GM12878 (cell line): ENCODE data around the gene ANP32E. TPM values are rescaled to one million over a fixed set of nuclear protein-coding genes. Genes with fewer than 3 reads are reported as not detected.

Experiments
- ATAC-seq: fragments of 200-7000 bp; cut with Tn5 transposase; 3 replicates; pipeline ENCODE4 v1.9.1; 2020; ENCODE audit warnings: mild to moderate bottlenecking, moderate library complexity
- BruUV-seq: library from RNA; stranded (reverse); fragments of 400-500 nt; replicated peaks from 2 replicates; lab custom pipeline; 2021; lab: Mats Ljungman, UMichigan
- CTCF ChIA-PET: fragments of 300-600 bp; sonication (Branson Sonifier 250); formaldehyde crosslinking; extraction: SDS; loops from one replicate; lab custom pipeline; 2021; ENCODE audit warnings: inconsistent platforms; lab: Yijun Ruan, JAX
- POLR2A ChIA-PET: fragments of 350-600 bp; formaldehyde crosslinking; extraction: SDS; loops from one replicate; lab custom pipeline; 2021; ENCODE audit warnings: inconsistent platforms; lab: Charles Lee
- RAD21 ChIA-PET: fragments of 300-600 bp; sonication (Branson Sonifier 250); formaldehyde crosslinking; loops from one replicate; lab custom pipeline; 2023; ENCODE audit warnings: antibody characterized with exemption; ENCODE audit not compliant: unreplicated experiment; lab: Charles Lee
- SMC1A ChIA-PET: fragments of 300-600 bp; sonication (Branson Sonifier 250); formaldehyde crosslinking; loops from one replicate; lab custom pipeline; 2023; ENCODE audit not compliant: unreplicated experiment, uncharacterized antibody; lab: Charles Lee
- DNase-seq: peaks from one replicate; pipeline ENCODE4 v3.0.0-alpha.2; 2011; ENCODE audit warnings: low read depth, low spot score
- FAIRE-seq: peaks from 3 replicates; lab custom pipeline; 2011; peaks lifted over from hg19 to GRCh38; lab: Jason Lieb, UNC
- H2AFZ ChIP-seq: 2 replicates; pipeline ENCODE4 v1.6.0; 2011; ENCODE audit warnings: low read depth, low read length, control low read depth; ENCODE audit not compliant: control insufficient read depth
- H3K27ac ChIP-seq: 2 replicates; pipeline ENCODE4 v1.5.1; 2011; ENCODE audit warnings: control low read depth; ENCODE audit not compliant: control insufficient read depth, insufficient read depth
- H3K27me3 ChIP-seq, 2 experiments: replicated peaks in 1 of 2; 2 replicates each; pipeline versions ENCODE4 v1.6.0 to v1.6.1; 2011; ENCODE audit warnings: low read length in 1 of 2; ENCODE audit not compliant: control insufficient read depth in 2 of 2, insufficient read depth in 2 of 2
- H3K36me3 ChIP-seq, 2 experiments: 2 replicates each; pipeline ENCODE4 v1.5.1; 2011; ENCODE audit warnings: low read length in 1 of 2; ENCODE audit not compliant: control insufficient read depth in 2 of 2, insufficient read depth in 2 of 2
- H3K4me1 ChIP-seq: 2 replicates; pipeline ENCODE4 v1.6.1; 2011; ENCODE audit warnings: mild to moderate bottlenecking, low read length, moderate library complexity, mixed read lengths; ENCODE audit not compliant: control insufficient read depth, insufficient read depth
- H3K4me2 ChIP-seq: 2 replicates; pipeline ENCODE4 v1.6.0; 2011; ENCODE audit warnings: control low read depth; ENCODE audit not compliant: control insufficient read depth, insufficient read depth
- H3K4me3 ChIP-seq: fragments of 200-600 bp; sonication (generic); 2 replicates; pipeline ENCODE4 v1.5.1; 2016
- H3K79me2 ChIP-seq: 2 replicates; pipeline ENCODE4 v1.6.0; 2011; ENCODE audit warnings: low read length; ENCODE audit not compliant: control insufficient read depth, insufficient read depth
- H3K9ac ChIP-seq: 2 replicates; pipeline ENCODE4 v1.8.0; 2011; ENCODE audit warnings: low read length, control low read depth, mixed read lengths; ENCODE audit not compliant: control insufficient read depth, insufficient read depth
- H3K9me3 ChIP-seq: replicated peaks from 3 replicates; pipeline ENCODE4 v1.5.1; 2011; ENCODE audit warnings: mild to moderate bottlenecking, low read length; ENCODE audit not compliant: control insufficient read depth, insufficient read depth
- H4K20me1 ChIP-seq: 2 replicates; pipeline ENCODE4 v1.6.0; 2011; ENCODE audit not compliant: control insufficient read depth, insufficient read depth
- CTCF ChIP-seq, 3 experiments: IDR thresholded peaks in 2 of 3; conservative IDR thresholded peaks in 1 of 3; 2 replicates each; pipeline ENCODE4 v1.5.1; 2011; ENCODE audit warnings: low read depth in 3 of 3, low read length in 3 of 3, mild to moderate bottlenecking in 3 of 3, control low read depth in 2 of 3, moderate library complexity in 2 of 3, inconsistent platforms in 1 of 3, mixed read lengths in 1 of 3; ENCODE audit not compliant: control insufficient read depth in 2 of 3, insufficient read depth in 1 of 3; ENCODE audit errors: extremely low read depth in 1 of 3
- KAT2A ChIP-seq: conservative IDR thresholded peaks from 2 replicates; pipeline ENCODE4 v1.6.1; 2011; ENCODE audit warnings: low read depth, low read length; ENCODE audit not compliant: control insufficient read depth
- MAX ChIP-seq: IDR thresholded peaks from 2 replicates; pipeline ENCODE4 v1.6.1; 2012; ENCODE audit warnings: low read depth, low read length, improper control_type of control experiment
- ZNF622 ChIP-seq: fragments of 450-650 bp; IDR thresholded peaks from 2 replicates; pipeline ENCODE4 v1.6.1; 2017; ENCODE audit warnings: mild to moderate bottlenecking, inconsistent platforms
- WGBS: methylation state at CpG from one replicate; pipeline ENCODE4 v1.1.6; 2016; ENCODE audit warnings: low lambda C conversion rate; ENCODE audit not compliant: insufficient replicate concordance, insufficient coverage; ENCODE audit errors: missing lambda C conversion rate; 5-methylcytosine and 5-hydroxymethylcytosine counted together
- in situ Hi-C: fragments of 300-500 bp; cut with MboI; formaldehyde crosslinking; loops from 9 replicates; pipeline ENCODE4 v1.14.3; 2018; ENCODE audit warnings: mixed read lengths
- intact Hi-C: fragments of 100-400 bp; cut with micrococcal nuclease; formaldehyde crosslinking; loops from one replicate; pipeline ENCODE4 v1.14.2; 2022; ENCODE audit not compliant: unreplicated experiment
- polyA plus RNA-seq, 11 experiments: library from polyadenylated mRNA; depleted of rRNA in 4 of 11; unstranded in 6 of 11; stranded (reverse) in 5 of 11; fragments of >200 nt; fragmentation: Nextera tagmentation in 4 of 11; fragmentation: Illumina TruSeq in 1 of 11; extraction: Ambion mirVana in 4 of 11; extraction: Trizol in 1 of 11; gene quantifications; 1 replicate in 1 of 11; 2 replicates in 10 of 11; pipeline versions ENCODE4 v1.2.1 to v1.2.3, GENCODE V29; 2011 to 2016; ENCODE audit warnings: inconsistent platforms in 2 of 11, missing spikeins in 2 of 11, low read depth in 1 of 11
- total RNA-seq, 4 experiments: library from RNA; depleted of rRNA in 3 of 4; stranded (reverse); fragments of >200 nt in 3 of 4; fragmentation: Illumina TruSeq in 1 of 4; extraction: Trizol in 1 of 4; gene quantifications; 2 replicates each; pipeline versions ENCODE4 v1.2.1 to v1.2.3, GENCODE V29; 2013 to 2021

ANP32E gene
- total and polyA plus RNA-seq, 10 of the 15 experiments (the other 5 are each of a cell fraction or from before 2014, with no cell fraction given), result 59.2 to 250 (median 121) TPM

- SMC1A ChIA-PET, result interaction anchor here (0.9 kb wide), 1 partner anchor 26 kb away, joined by 3 read pairs; no protein-coding TSS in a partner anchor
- CTCF ChIA-PET, result interaction anchor here (0.6 to 3.8 kb wide), 4 partner anchors 11 to 67 kb away, joined by 3 to 98 read pairs (median 20); partner anchors contain the start of gene CA14
- RAD21 ChIA-PET, result no interaction called here
- Histone ChIP-seq H3K9me3 (no peaks in the 10 kb centered on the region; the same call in 2 of the 3 replicates), H3K9ac (no peak overlapping the region), H4K20me1 (no peaks in the 10 kb centered on the region), H3K4me3 (peak overlapping the region; percentile 58; the same call in 1 of the 2 replicates), H3K36me3 (no peaks in the 10 kb centered on the region), H3K4me2 (no peak overlapping the region; the same call in 1 of the 2 replicates), H3K4me1 (peaks cover 9% of the 10 kb centered on the region), H3K79me2 (no peaks in the 10 kb centered on the region), H3K27ac (no peak overlapping the region), H3K27me3 (no peaks in the 10 kb centered on the region; a peak in 2 of 4 replicates), H2AFZ (peak overlapping the region; percentile 56)
- DNase-seq (no peak), FAIRE-seq (no peak), ATAC-seq (no peak)
- in situ Hi-C loops (no loop called here), intact Hi-C loops (no loop called here)
- no TSS peak for BruUV-seq
- no peak for TF ChIP-seq ZNF622
- TF ChIP-seq MAX, result peak; percentile 2; the same call in 1 of the 2 replicates
- TF ChIP-seq KAT2A, result no peak
- no peak for TF ChIP-seq CTCF (IDR thresholded peaks at IDR 0.05 in 2 of 3, conservative IDR thresholded peaks at IDR 0.05 in 1 of 3; ENCODE audit: control insufficient read depth in 2 of 3, extremely low read depth in 1 of 3, insufficient read depth in 1 of 3, low read depth in 3 of 3, low read length in 3 of 3)
- POLR2A ChIA-PET, result interaction anchor here (0.5 to 0.6 kb wide), 2 partner anchors 44 to 46 kb away, joined by 6 to 7 read pairs; no protein-coding TSS in a partner anchor
- WGBS, result 76% methylated on average over 21 of the region's 21 CpGs
Measured at GRCh38 chr1:150282558-150282958, 46.6 kb upstream of the ANP32E start.
